Stimulated activated CD8-positive, alpha-beta memory T cell treated with anti-CD3 and anti-CD28 coated beads, Interleukin-4, amount 100 ng/mL, for 1 hour (primary cell): ENCODE measurements around the gene PCDHB7.
"Not testable (repeated sequence)": the region's sequence is repeated elsewhere in the genome, so short reads cannot be mapped to it uniquely, and the experiment has no call there.

ENCODE experiments used
- DNase-seq, 2 donors: peaks; one replicate each; pipeline ENCODE4 v3.0.0-alpha.2; 2020; ENCODE audit warnings: low read depth in 2 of 2, low spot score in 1 of 2

Gene PCDHB7

DNA sequence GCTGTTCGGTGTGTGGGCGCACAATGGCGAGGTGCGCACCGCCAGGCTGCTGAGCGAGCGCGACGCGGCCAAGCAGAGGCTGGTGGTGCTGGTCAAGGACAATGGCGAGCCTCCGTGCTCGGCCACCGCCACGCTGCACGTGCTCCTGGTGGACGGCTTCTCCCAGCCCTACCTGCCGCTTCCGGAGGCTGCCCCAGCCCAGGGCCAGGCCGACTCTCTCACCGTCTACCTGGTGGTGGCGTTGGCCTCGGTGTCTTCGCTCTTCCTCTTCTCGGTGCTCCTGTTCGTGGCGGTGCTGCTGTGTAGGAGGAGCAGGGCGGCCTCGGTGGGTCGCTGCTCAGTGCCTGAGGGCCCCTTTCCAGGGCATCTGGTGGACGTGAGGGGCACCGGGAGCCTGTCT is 7.4 kb downstream of the PCDHB7 start:
- DNase-seq, result not testable (repeated sequence)

DNA sequence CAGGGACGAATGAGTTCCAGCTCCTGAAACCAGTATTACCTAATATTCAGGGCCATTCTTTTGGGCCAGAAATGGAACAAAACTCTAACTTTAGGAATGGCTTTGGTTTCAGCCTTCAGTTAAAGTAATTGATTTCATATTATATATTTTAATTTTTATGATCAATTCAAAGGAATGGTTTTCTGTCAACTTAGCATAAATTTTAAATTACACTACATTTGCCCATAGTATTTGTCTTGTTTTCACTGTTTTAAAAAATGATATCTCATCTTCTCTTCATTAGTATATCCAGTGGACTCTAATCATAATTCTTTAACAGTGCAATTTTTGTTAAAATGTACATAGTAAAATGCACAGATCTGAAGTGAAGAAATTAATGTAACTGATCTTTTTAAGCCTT is 7.9 kb downstream of the PCDHB7 start:
- no peak for DNase-seq

DNA sequence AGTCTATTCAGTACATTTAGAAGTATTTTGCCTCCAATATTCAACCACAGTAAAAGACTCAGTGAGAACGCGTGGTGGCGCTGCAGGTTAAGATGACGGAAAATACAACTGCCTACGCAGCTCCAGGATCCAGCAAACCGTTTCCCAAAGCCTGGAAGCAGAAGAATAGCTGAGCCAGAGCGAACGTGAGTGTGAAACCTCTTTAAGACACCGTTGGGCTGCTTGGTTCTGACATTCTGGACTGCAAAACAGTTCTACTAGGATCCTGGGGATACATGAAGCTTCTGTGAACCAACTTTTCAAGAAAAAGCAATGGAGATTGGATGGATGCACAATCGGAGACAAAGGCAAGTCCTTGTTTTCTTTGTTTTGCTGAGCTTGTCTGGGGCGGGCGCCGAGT is 9.8 kb downstream of the PCDHB7 start, which contains the start of gene PCDHB16:
Gene PCDHB16, plus strand, starts transcription at position 140 of the 400 bp plus-strand sequence. Its CDS starts 173 bp downstream, at position 313.
- no peak for DNase-seq

- DNase-seq, result not testable (repeated sequence)
Observed at GRCh38 chr5:141184117-141184855, 11.8 kb downstream of the PCDHB7 start.

GRCh38 chr5:141186897-141187512 is 14.6 kb downstream of the PCDHB7 start, which contains the start of gene PCDHB9:
Gene PCDHB9 (plus strand): TSS chr5:141187161. CDS start chr5:141187319, 158 bp downstream.
- no peak for DNase-seq

- DNase-seq, result not testable (repeated sequence)
Observed at GRCh38 chr5:141188682-141189081, 16.2 kb downstream of the PCDHB7 start.

DNA sequence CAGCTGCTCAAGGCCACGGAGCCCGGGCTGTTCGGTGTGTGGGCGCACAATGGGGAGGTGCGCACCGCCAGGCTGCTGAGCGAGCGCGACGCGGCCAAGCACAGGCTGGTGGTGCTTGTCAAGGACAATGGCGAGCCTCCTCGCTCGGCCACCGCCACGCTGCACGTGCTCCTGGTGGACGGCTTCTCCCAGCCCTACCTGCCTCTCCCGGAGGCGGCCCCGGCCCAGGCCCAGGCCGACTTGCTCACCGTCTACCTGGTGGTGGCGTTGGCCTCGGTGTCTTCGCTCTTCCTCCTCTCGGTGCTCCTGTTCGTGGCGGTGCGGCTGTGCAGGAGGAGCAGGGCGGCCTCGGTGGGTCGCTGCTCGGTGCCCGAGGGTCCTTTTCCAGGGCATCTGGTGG is 16.7 kb downstream of the PCDHB7 start:
- not testable (repeated sequence) for DNase-seq

GRCh38 chr5:141192110-141192725 is 19.8 kb downstream of the PCDHB7 start, which contains the start of gene PCDHB10:
Gene PCDHB10 (plus strand): TSS chr5:141192353. CDS start chr5:141192553, 200 bp downstream.
- DNase-seq, result no peak

- DNase-seq, result not testable (repeated sequence)
Observed at GRCh38 chr5:141194332-141194731, 21.9 kb downstream of the PCDHB7 start.

DNA sequence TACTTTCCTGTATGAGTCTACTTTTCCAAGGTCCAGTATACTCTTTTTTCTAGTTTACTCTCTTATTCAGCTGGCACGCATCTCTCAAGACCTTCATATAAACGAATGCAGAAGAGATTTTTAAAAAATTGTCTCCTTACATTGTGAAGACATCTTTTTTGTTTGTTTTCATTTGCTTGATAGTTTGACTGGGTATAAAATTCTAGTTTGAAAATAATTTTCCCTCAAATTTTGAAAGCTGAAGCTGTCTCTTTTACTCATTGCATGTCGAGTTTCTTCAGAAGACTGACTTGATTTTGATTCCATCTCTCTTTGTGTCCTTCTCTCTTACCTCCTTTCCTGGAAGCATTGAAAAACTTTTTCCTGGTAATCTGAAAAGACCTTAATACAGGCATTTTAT is 23.9 kb downstream of the PCDHB7 start:
- no peak for DNase-seq

DNA sequence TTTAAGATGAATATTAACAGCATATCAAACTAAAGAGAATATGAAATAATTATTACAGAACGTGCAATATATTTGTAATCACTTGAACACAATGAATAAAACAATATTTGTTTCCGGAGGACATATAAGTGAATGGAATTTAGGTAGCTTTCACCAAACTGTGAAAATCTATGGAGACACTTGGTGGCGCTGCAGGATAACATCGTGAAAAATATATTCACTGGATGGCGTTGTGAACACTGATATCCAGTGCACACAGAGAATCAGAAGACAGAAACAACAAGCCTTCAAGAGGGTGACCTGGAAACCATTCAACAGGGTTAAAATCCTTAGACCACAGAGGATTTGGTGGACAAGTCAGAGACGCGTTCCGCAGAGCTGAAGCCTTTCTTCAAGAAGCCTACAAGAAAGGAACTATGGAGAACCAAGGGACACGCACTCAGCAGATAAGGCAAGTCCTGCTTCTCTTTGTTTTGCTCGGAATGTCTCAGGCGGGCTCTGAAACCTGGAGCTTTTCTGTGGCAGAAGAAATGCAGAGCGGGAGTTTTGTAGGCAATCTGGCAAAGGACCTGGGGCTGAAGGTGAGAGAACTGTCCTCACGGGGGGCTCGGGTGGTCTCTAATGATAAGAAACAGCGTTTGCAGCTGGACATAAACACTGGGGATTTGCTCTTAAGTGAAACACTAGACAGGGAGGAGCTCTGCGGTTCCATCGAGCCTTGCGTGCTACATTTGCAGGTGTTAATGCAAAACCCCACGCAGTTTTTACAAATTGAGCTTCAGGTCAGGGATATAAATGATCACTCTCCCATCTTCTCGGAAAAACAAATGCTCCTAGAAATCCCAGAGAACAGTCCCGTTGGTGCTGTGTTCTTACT is 27.2 kb downstream of the PCDHB7 start, which contains the start of gene PCDHB11:
Gene PCDHB11, plus strand, starts transcription at position 269 of the 877 bp plus-strand sequence. Its CDS starts 148 bp downstream, at position 417.
- DNase-seq, result no peak

GRCh38 chr5:141201126-141201525 is 28.7 kb downstream of the PCDHB7 start:
- not testable (repeated sequence) for DNase-seq

DNA sequence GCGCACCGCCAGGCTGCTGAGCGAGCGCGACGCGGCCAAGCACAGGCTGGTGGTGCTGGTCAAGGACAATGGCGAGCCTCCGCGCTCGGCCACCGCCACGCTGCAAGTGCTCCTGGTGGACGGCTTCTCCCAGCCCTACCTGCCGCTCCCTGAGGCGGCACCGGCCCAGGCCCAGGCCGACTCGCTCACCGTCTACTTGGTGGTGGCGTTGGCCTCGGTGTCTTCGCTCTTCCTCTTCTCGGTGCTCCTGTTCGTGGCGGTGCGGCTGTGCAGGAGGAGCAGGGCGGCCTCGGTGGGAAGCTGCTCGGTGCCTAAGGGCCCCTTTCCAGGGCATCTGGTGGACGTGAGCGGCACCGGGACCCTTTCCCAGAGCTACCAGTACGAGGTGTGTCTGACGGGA is 29.2 kb downstream of the PCDHB7 start:
- not testable (repeated sequence) for DNase-seq

- DNase-seq, result no peak
Observed at GRCh38 chr5:141208478-141208877, 36.0 kb downstream of the PCDHB7 start, which contains the start of gene PCDHB12. Gene PCDHB12 (plus strand): TSS chr5:141208719. CDS start chr5:141208908, 189 bp downstream.

- DNase-seq, result not testable (repeated sequence)
Observed at GRCh38 chr5:141210281-141210680, 37.8 kb downstream of the PCDHB7 start.

DNA sequence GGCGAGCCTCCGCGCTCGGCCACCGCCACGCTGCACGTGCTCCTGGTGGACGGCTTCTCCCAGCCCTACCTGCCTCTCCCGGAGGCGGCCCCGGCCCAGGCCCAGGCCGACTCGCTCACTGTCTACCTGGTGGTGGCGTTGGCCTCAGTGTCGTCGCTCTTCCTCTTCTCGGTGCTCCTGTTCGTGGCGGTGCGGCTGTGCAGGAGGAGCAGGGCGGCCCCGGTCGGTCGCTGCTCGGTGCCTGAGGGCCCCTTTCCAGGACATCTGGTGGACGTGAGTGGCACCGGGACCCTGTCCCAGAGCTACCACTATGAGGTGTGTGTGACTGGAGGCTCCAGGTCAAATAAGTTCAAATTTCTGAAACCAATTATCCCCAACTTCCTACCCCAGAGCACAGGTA is 38.4 kb downstream of the PCDHB7 start:
- DNase-seq, result not testable (repeated sequence)

- DNase-seq, result not testable (repeated sequence)
Observed at GRCh38 chr5:141213656-141214339, 41.4 kb downstream of the PCDHB7 start, which contains the start of gene PCDHB13. Gene PCDHB13 (plus strand): TSS chr5:141213919. CDS start chr5:141214124, 205 bp downstream.

- DNase-seq, result not testable (repeated sequence)
Observed at GRCh38 chr5:141214583-141214982, 42.1 kb downstream of the PCDHB7 start.

DNA sequence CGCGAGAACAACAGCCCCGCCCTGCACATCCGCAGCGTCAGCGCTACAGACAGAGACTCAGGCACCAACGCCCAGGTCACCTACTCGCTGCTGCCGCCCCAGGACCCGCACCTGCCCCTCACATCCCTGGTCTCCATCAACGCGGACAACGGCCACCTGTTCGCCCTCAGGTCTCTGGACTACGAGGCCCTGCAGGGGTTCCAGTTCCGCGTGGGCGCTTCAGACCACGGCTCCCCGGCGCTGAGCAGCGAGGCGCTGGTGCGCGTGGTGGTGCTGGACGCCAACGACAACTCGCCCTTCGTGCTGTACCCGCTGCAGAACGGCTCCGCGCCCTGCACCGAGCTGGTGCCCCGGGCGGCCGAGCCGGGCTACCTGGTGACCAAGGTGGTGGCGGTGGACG is 43.1 kb downstream of the PCDHB7 start:
- not testable (repeated sequence) for DNase-seq

- DNase-seq, result not testable (repeated sequence)
Observed at GRCh38 chr5:141216035-141216434, 43.6 kb downstream of the PCDHB7 start.
